AML-193 (cell line): ENCODE data around the gene ITPRIPL2.
A peak's percentile ranks its signal among the peaks of the same experiment; 100 is the strongest.

Source experiments
- DNase-seq, 2 experiments: peaks; one replicate each; lab custom pipeline; 2025; lab: John Stamatoyannopoulos, UW

ITPRIPL2 gene

DNA sequence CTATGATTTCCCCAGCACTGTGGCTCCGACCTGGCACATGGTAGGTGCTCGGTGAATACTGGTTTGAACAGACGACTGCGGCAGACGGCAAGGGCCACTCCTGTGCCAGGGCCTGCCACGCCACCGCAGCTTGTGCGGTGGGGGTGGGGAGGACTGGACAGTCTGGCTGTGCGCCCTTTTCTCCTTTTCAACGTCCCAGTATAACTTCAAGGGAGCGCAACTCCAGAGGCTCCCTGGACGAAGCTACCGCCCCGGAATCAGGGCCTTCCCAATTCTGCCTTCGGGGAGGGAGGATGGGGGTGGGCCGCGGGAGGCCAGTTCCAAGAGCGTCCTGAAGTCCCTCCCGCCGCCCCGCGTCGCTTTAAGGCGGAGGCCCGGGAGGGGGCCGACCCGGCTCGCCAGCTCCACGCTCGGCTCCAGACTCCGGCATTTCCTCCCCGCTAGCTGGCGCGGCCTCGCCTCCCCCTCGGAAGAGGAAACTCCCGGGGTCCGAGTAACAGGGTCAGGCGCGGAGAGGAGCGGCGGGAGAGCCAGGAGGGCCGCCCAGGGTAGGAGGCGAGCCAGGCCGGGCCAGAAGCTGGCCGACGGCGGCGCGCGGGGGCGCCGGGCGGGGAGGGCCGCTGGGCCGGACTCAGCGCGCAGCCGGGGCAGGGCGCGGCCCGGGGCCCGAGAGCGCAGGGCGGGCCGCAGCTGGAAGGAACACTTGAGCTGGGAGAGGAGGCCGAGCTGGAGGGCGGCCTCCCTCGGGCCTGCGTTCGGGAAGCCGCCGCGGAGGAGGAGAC lies at the start of gene ITPRIPL2:
Gene ITPRIPL2 (plus strand): TSS at position 388 of the 782 bp plus-strand sequence. CDS start 498 bp downstream, outside the sequence.
- no peak for DNase-seq

DNA sequence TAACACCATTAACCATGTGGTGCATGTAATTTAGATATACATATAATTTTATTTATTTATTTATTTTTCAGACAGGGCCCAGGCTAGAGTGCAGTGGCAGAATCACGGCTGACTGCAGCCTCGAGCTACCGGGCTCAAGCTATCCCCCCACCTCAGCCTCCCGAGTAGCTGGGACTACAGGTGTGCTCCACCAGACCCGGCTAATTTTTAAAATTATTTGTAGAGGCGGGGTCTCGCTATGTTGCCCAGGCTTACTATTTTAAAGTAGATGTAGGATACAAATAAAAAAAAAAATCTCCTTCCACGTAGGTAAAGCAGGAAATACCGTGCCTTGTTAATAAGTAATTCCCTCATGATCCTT lies 46.8 kb upstream of the ITPRIPL2 start:
- DNase-seq = no peak

DNA sequence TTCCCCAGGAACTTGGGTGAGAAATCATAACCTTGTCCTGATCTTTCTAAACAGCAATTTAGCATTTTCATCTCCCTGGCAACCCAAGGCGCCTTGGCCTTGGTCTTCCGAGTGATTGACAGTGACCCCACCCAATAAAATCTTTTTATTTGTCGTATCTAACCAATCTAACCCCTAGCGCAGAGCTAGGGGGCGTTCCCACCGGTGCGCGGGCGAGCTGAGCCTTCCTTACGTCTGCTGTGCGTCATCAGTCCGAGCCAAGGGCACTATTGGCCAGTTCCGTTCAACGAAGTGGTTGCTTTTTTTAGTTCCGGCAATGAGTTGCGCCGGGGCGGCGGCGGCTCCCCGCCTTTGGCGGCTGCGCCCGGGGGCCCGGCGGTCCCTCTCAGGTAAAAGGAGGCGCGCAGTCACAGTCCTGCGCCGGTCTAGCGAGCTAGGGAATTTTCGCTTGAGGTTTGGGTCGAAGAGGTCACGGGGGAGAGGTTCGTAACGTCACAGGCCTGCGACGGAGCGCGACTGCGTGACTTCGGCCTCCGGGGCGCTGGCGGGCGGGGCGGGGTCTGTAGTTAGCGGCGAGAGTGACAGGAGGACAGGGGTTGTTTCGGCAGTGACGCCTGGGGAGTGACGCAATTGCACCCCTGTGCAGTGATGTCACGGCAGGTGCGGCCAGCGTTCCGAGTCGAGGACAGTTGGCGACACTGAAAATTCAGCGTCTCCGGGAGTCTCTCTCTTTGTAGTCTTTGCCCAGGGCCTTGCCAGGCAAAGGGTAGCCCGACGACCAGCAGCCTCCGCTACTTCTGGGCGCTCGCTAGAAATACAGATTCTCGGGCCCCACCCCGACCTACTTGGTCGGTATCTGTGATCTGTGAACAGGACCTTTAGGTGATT lies 46.2 kb upstream of the ITPRIPL2 start, which contains the start of gene COQ7:
Gene COQ7 (plus strand): TSS at position 266 of the 888 bp plus-strand sequence. CDS start 51 bp downstream, at position 317.
- DNase-seq = peak; percentile 98 to 99

DNA sequence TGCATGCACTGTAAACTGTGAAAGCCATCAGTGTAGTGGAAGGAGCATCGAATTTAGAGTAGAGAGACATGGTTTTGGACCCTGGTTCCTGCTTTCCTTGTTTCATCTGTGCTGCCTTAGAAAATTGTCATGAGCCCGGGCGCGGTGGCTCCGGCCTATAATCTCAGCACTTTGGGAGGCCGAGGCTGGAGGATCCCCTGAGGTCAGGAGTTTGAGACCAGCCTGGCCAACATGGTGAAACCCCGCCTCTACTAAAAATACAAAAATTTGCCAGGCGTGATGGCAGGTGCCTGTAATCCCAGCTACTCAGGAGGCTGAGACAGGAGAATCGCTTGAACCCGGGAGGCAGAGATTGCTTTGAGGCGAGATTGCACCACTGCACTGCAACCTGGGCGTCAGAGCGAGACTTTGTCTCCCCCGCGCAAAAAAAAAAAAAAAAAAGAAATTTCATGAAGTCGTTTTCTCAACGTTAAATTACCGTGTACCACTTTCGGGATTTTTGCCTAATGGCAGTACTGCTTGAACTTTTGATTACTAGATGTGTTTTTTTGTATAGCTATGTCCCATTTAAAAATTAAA lies 45.4 kb upstream of the ITPRIPL2 start:
- DNase-seq = no peak

DNA sequence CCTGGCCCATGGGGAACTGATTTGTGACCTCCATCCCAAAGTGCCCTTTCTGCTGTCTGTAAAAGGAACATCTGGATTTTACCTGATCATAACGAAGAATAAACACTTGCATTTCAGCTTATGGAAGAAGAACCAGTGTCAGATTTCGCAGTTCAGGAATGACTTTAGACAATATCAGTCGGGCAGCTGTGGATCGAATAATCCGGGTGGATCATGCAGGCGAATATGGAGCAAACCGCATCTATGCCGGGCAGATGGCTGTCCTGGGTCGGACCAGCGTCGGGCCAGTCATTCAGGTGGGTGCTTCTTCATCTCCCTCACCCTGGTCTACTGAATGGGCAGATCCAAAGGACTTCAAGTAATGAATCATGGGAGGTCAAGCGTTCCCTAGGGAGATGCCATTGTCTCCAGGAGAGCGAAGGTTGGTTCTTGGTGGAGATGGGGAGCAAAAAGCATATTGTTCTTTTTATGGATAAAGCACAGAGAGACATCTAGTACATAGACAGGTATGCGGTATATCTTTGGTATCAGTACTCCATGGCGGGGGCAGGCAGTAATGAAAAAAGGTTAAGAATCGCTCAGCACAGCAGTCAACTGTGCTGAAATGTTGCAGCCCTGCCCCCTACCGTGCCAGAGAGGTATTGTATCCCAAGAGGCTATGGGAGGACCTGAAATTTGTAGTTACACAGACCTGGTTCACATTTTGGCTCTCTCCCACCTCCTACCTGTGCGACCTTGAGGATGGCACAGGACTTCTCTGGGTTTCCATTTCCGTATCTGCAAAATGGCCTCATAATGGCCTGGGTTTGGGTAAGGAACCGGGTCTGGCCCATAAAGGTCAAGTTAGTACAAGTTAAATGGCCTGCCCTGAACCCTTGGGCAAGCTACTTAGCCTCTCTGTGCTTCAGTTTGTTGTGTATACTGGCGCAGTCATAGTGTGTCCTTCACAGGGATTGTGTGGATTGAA lies 41.7 kb upstream of the ITPRIPL2 start:
- peak; percentile 8 to 13 for DNase-seq

DNA sequence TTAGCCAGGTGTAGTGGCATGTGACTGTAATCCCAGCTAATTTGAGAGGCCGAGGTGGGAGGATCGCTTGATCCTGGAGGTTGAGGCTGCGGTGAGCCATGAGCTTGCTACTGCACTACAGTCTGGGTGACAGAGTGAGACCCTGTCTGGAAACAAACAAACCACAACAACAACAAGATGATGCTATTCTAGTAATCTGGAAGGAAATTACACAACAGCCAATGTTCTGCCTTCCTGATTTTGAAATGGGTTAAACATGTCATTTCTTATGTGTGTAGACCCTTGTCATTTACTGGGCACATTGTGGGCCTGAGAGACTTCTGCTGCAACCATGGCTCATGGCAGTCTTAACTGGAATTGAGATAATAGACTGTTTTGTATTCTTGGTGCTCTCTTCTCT lies 40.4 kb upstream of the ITPRIPL2 start:
- no peak for DNase-seq

DNA sequence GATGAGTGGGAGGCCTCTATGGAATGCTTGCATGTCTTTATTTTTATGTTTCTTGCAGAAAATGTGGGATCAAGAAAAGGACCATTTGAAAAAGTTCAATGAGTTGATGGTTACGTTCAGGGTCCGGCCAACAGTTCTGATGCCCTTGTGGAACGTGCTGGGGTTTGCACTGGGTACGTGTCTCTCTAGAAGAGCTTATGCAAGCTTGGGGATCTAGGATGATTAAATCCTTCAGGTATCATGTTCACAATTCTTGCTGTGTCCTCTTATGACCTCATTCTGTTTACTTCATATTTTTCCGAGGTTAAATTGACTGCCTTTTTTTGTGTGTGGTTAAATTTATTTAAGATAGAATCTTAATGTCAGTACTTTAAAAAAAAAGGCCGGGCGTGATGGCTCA lies 39.9 kb upstream of the ITPRIPL2 start:
- no peak for DNase-seq

DNA sequence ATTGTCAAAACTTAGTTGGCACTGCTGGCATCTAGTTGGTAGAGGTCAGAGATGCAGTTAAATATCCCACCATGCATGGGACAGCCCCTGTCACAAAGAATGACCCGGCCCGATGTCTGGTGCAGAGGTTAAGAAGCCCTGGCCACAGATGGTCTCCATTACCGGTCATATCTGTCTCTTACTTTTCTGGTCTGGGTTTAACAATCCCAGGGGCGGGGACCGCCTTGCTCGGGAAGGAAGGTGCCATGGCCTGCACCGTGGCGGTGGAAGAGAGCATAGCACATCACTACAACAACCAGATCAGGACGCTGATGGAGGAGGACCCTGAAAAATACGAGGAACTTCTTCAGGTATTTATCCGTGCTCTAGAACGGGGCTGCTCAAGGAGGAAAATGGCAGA lies 38.3 kb upstream of the ITPRIPL2 start:
- DNase-seq = no peak

DNA sequence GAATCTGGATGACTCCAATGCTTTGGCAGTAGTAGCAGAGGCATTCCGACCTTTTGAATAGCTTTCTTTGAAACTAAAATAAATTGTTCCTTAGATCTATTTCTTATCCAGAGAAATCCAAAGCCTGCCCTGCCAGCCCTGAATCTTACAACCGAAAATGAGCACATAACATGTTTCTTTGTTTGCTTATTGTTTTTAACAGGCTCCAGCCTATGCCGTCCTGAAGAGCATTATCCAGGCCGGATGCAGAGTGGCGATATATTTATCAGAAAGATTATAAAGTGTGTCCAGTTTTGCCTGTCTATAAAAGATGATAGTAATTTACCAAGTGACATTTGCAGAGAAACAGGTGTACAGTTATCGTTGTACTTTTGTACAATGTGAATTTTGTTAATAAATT lies 35.9 kb upstream of the ITPRIPL2 start:
- DNase-seq = no peak

DNA sequence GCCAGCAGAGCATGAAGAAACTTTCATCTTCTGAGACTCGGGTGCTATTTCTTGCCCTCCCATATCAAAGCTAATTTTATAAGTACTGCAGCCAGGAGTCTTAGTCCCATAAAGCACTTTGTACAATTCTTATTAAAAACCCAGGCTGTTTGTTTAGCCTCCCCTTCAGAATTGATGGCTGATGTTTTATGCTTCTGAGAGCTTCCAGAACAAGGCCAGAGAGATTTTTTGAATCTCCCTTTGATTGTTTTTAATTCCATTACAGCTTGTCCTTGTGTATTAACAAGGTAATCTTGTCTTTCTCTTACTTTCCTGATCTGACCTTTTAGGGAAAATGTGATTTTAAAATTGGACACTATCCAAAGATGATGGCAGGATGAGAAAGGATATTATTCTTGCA lies 30.1 kb upstream of the ITPRIPL2 start:
- DNase-seq = no peak

DNA sequence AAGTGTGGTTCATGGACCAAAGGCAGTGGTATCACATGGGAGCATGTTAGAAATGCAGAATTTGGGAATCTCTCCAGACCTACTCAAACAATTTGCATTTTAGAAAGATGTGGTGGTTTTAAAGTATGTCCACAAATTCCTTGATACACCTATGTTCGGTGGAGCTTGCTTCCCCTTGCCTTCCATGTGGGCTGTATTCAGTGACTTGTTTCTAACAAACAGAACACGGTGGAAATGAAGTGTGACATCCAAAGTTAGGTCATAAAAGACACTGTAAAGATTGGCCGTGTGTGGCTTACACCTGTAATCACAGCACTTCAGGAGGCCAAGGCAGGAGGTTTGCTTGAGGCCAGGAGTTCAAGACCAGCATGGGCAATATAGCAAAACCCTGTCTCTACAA lies 29.6 kb upstream of the ITPRIPL2 start:
- no peak for DNase-seq

DNA sequence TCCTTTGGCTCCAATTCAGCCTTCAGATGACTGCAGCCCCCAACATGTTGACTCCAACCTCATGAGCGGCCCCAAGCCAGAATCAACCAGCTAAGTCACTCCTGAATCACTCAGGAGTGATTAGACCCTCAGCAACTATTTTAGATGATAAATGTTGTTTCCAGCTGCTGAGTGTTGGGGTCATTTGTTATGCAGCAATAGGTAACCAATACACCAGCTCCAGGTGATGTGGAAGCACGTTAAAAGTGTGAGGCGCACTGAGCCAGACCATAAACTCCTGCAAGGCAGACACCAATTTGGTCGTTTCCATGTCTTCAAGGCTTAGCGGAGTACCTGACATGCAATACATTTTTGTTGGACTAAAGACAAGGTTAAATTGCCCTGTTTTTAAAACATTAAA lies 28.9 kb upstream of the ITPRIPL2 start:
- no peak for DNase-seq

DNA sequence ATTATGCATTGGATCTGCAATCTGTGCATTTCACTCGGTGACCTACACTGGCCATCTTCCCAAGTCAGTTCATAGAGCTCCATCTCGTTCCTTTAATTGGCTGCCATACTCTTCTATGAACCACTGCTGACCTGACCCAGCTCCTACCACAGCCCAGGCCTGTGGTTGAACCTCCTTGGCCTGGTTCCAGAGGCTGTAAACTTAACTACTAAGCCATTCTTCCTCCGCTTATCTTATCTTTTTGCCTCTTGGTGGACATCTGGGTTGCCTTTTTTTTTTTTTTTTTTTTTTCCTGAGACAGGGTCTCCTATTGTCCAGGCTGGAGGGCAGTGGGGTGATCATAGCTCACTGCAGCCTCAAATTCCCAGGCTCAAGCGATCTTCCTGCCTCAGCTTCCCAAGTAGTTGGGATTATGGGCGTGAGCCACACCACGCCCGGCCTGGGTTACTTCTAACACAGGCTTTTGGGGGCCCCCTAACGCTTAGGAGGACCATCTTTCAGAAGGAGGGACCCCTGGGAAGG lies 28.0 kb upstream of the ITPRIPL2 start:
- no peak for DNase-seq

DNA sequence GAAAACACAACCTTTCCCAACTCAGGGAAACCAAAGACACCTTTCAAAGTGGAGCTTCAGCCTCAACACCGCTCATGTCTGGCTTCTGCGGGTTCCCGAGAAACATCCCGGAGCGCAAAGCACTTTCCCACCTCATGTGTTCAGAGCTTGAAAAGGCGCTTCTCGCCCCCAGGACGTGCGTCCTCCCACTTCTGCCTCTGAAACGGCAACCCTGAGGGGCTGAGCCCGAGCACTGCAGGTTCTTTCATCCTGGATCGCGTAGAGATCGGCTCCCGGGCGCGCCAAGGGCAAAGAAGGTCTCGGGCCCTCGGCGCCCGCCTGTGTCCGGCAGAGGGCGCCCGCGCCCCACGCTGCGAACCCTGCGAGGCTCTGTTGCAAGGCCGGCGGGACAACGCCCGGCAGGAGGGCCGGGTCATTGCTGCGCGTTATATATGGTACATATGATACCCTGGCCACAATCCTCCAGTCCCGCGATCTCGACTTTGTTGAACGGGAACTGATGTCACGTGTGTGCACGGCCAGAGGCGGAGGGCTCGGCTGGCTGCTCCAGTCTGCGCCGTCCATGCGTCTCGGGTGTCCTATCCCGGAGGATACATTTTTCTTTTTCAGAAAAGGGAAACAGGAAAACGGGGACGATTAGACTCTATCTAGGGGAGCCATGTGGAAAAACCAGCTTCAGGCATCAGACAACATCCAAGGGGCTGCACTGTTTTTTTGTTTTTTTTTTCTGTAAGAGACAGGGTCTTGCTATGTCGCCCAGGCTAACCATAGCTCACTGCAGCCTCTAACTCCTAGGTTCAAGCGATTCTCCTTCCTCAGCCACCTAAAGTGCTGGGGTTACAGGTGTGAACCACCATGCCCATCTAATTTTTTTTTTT lies 27.2 kb upstream of the ITPRIPL2 start:
- DNase-seq = peak; percentile 36 to 55

DNA sequence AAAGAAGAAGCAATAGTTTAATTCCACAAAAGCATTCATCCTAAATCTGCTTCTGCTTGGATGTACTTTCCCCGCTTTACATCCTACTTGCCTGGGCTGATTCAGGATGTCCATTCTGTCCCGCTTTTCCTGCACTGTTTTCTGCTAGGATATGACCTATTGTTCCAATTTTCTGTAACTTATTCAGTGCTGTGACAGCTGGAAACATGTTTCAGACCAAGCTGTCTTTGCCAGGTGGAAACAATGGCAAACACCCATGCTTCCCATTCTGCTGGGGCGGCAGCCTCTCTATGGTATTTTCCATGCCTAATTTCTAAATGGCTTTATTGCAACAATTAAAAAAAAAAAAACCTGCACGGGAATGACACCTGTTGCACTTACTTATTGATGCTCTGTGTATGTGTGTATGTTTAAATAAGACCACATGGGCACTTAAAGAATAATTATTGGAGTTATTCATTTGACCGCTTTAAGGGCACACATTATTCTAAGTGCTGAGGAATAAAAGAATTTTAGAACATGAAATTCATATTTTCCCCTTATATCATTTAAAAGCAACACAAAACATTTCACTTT lies 25.3 kb upstream of the ITPRIPL2 start:
- no peak for DNase-seq

DNA sequence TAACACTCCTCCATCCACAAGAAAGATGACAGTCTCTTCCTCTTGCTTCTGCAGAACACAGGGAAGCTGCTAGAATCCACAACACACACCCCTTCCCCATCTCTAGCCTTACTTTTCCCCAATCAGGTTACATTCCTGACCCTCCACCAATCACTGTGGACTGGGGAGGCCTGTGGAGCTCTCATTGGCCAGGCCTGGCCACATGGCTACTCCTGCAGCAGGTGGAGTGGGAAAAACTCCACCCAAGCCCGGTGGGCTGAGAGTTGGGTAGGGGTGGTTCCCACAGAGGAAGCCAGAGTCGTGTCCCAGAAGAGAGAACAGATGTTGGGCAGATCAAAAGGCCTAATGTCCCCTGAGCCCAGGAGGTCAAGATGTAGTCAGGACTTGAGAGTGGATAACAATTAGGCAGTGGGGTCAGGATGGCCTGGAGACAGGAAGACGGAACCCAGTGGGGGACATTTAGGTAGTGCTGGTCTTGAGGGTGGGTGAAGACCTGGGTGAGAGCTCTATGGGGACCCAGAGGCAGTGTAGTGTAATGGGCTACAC lies 24.3 kb upstream of the ITPRIPL2 start:
- DNase-seq = no peak

DNA sequence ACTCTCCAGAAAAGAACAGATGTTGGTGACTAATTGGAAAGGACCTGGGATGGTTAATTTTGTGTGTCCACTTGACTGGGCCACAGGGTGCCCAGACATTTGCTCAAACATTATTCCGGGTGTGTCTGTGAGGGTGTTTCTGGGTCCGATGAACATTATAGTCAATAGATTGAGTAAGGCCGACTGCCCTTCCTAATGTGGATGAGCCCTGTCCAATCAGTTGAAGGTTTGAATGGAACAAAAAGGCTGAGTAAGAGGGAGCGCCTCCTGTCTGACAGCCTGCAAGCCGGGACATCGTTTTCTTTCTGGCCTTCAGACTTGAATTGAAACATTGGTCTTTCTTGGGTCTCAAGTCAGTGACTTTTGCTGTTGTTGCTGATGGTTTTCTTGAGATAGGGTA lies 22.8 kb upstream of the ITPRIPL2 start:
- DNase-seq = no peak

DNA sequence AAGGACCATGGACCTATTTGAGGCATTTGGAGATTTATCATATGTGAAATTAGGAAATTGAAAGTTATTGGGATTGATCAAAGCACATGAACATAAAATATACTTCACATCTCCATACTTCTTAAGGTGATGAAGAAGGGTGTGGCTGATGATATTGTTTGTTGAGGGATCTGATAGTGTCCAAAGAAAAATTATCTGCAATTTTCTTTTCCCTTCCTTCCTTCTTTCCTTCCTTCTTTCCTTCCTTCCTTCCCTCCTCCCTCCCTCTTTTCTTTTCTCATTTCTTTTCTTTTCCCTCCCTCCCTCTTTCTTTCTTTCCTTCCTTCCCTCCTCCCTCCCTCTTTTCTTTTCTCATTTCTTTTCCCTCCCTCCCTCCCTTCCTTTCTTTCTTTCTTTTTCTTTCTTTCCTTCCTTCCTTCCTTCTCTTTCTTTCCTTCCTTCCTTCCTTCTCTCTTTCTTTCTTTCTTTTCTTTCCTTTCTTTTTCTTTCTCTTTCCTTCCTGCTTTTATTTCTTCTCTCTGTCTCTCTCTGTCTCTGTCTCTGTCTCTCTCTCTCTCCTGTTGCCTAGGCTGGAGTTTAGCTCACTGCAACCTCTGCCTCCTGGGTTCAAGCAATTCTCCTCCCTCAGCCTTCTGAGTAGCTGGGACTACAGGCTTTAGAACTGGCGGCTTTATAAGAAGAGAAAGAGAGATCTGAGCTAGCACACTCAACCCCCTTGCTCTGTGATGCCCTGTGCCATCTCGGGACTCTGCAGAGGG lies 20.9 kb upstream of the ITPRIPL2 start:
- DNase-seq = no peak
